CD4-positive, alpha-beta T cell (primary cell): Measurements from ENCODE around the gene KRTAP4-8. TPM values are rescaled to one million over a fixed set of nuclear protein-coding genes. Genes with fewer than 3 reads are reported as not detected.
"Not testable (repeated sequence)": the region's sequence is repeated elsewhere in the genome, so short reads cannot be mapped to it uniquely, and the experiment has no call there.

Experiments used
- ATAC-seq: fragments of 200-7000 bp; cut with Tn5 transposase; one replicate; pipeline ENCODE4 v1.10.0; 2022; ENCODE audit warnings: mild to moderate bottlenecking; ENCODE audit not compliant: poor library complexity
- CTCF ChIA-PET: fragments of 350-600 bp; sonication (Branson Sonifier 250); formaldehyde crosslinking; loops from one replicate; lab custom pipeline; 2021; ENCODE audit warnings: antibody characterized with exemption, inconsistent platforms; lab: Charles Lee
- POLR2A ChIA-PET: fragments of 350-600 bp; sonication (Branson Sonifier 250); formaldehyde crosslinking; loops from one replicate; lab custom pipeline; 2021; ENCODE audit warnings: antibody characterized with exemption, inconsistent platforms; lab: Charles Lee
- DNase-seq, 14 experiments: peaks; one replicate each; pipeline ENCODE4 v3.0.0-alpha.2; 2013 to 2020; ENCODE audit warnings: mixed read lengths in 2 of 14
- H3K27ac ChIP-seq, 2 donors: one replicate each; pipeline versions ENCODE4 v1.5.1 to v1.7.0; 2013; ENCODE audit warnings: low read length in 2 of 2, low read depth in 1 of 2, mild to moderate bottlenecking in 1 of 2
- H3K27me3 ChIP-seq, 2 experiments: 1 replicate in 1 of 2; 2 replicates in 1 of 2; pipeline versions ENCODE4 v1.6.1 to v1.7.0; 2013; ENCODE audit warnings: low read length in 2 of 2, control low read depth in 1 of 2, mild to moderate bottlenecking in 1 of 2, moderate library complexity in 1 of 2; ENCODE audit not compliant: insufficient read depth in 2 of 2, control insufficient read depth in 1 of 2
- H3K36me3 ChIP-seq: one replicate; pipeline ENCODE4 v1.6.1; 2013; ENCODE audit warnings: low read length, control low read depth; ENCODE audit not compliant: insufficient read depth
- H3K4me1 ChIP-seq: one replicate; pipeline ENCODE4 v1.6.1; 2013; ENCODE audit warnings: low read length, control low read depth; ENCODE audit not compliant: insufficient read depth
- H3K4me3 ChIP-seq: one replicate; pipeline ENCODE4 v1.5.1; 2013; ENCODE audit warnings: mild to moderate bottlenecking, low read length, moderate library complexity
- H3K9me3 ChIP-seq, 2 experiments: 1 replicate in 1 of 2; 2 replicates in 1 of 2; pipeline versions ENCODE4 v1.6.1 to v1.7.0; 2013; ENCODE audit warnings: low read length in 2 of 2, mild to moderate bottlenecking in 2 of 2, control low read depth in 1 of 2, moderate library complexity in 1 of 2; ENCODE audit not compliant: control insufficient read depth in 1 of 2, insufficient read depth in 1 of 2
- H3K27ac Mint-ChIP-seq: one replicate; pipeline ENCODE4 v1.8.0; 2020; ENCODE audit warnings: mixed read lengths
- H3K27me3 Mint-ChIP-seq: one replicate; pipeline ENCODE4 v1.8.0; 2021; ENCODE audit warnings: mixed read lengths
- H3K36me3 Mint-ChIP-seq: one replicate; pipeline ENCODE4 v1.8.0; 2021; ENCODE audit warnings: low read depth, mixed read lengths
- H3K4me1 Mint-ChIP-seq: one replicate; pipeline ENCODE4 v1.8.0; 2021; ENCODE audit warnings: low read depth, mixed read lengths
- H3K4me3 Mint-ChIP-seq: one replicate; pipeline ENCODE4 v1.8.0; 2020; ENCODE audit warnings: mild to moderate bottlenecking, mixed read lengths
- H3K9me3 Mint-ChIP-seq: one replicate; pipeline ENCODE4 v1.8.0; 2020; ENCODE audit warnings: mixed read lengths
- CTCF ChIP-seq: fragments of 200-600 bp; IDR thresholded peaks from one replicate; pipeline ENCODE4 v1.8.0; 2022; ENCODE audit warnings: antibody characterized with exemption, mild to moderate bottlenecking
- intact Hi-C, 2 experiments: fragments of 100-400 bp; cut with DNase I in 1 of 2; cut with micrococcal nuclease in 1 of 2; formaldehyde crosslinking; loops; one replicate each; pipeline versions ENCODE4 v1.15.1 to v1.9.0; 2023 to 2025; cut with DNase I, micrococcal nuclease
- total RNA-seq, 174 experiments: library from RNA in 2 of 174; stranded (reverse) in 2 of 174; gene quantifications; one replicate each; pipeline ENCODE4 v1.2.3 and lab custom pipeline; 2021 to 2026

The KRTAP4-8 gene
- total RNA-seq, 2 experiments from 2014 or later: not detected

- Histone ChIP-seq H3K4me1 (peaks cover 21% of the 10 kb centered on the region), H3K27ac (no peak overlapping the region), H3K36me3 (no peaks in the 10 kb centered on the region), H3K9me3 (no peaks in the 10 kb centered on the region), H3K27me3 (no peaks in the 10 kb centered on the region), H3K4me3 (no peak overlapping the region)
- no peak for TF ChIP-seq CTCF
- no peaks in the 10 kb centered on the region for H3K27me3 Mint-ChIP-seq
- no peaks in the 10 kb centered on the region for H3K9me3 Mint-ChIP-seq
- ATAC-seq (no peak), DNase-seq (no peak)
- POLR2A ChIA-PET: interaction anchor here (0.6 to 1.0 kb wide), 4 partner anchors 15 to 476 kb away, joined by 3 to 9 read pairs (median 3); no protein-coding TSS in a partner anchor
- intact Hi-C loops: no loop called here
- peak overlapping the region; percentile 36 for H3K4me3 Mint-ChIP-seq
- peaks cover 75% of the 10 kb centered on the region for H3K4me1 Mint-ChIP-seq
- H3K36me3 Mint-ChIP-seq: no peaks in the 10 kb centered on the region
- CTCF ChIA-PET: no interaction called here
- H3K27ac Mint-ChIP-seq: no peak overlapping the region
These were observed 28.5 kb upstream of the KRTAP4-8 start for GRCh38 chr17:41126412-41126811.

DNA sequence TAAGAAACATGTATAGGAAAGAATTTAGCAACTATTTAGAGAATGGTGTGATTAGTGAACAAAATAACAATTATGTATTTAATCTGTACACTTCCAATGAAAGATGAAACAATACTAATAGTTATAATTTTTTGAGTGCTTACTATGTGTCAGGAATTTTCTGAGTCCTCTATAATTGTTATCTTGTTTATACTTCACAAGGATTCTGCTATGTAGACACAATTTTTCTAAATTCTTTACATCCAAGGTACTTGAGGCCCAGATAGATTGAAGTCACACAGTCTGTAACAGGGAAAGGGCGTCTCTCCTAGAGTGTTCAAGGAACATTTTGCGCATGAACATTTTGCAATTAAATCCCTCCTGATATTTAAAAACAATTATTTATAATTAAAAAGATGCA is 27.1 kb upstream of the KRTAP4-8 start:
- H3K4me3 Mint-ChIP-seq: no peak overlapping the region
- Histone ChIP-seq H3K4me1 (peaks cover 25% of the 10 kb centered on the region), H3K27me3 (no peaks in the 10 kb centered on the region), H3K4me3 (no peak overlapping the region), H3K36me3 (no peaks in the 10 kb centered on the region), H3K27ac (no peak overlapping the region), H3K9me3 (no peaks in the 10 kb centered on the region)
- CTCF ChIA-PET: no interaction called here
- H3K9me3 Mint-ChIP-seq: no peaks in the 10 kb centered on the region
- TF ChIP-seq CTCF: no peak
- H3K4me1 Mint-ChIP-seq: peaks cover 79% of the 10 kb centered on the region
- no peak overlapping the region for H3K27ac Mint-ChIP-seq
- H3K36me3 Mint-ChIP-seq: no peaks in the 10 kb centered on the region
- ATAC-seq (no peak), DNase-seq (no peak)
- POLR2A ChIA-PET: interaction anchor here (1.0 to 1.2 kb wide), 2 partner anchors 26 to 182 kb away, joined by 3 read pairs; no protein-coding TSS in a partner anchor
- intact Hi-C loops: no loop called here
- H3K27me3 Mint-ChIP-seq: no peaks in the 10 kb centered on the region

DNA sequence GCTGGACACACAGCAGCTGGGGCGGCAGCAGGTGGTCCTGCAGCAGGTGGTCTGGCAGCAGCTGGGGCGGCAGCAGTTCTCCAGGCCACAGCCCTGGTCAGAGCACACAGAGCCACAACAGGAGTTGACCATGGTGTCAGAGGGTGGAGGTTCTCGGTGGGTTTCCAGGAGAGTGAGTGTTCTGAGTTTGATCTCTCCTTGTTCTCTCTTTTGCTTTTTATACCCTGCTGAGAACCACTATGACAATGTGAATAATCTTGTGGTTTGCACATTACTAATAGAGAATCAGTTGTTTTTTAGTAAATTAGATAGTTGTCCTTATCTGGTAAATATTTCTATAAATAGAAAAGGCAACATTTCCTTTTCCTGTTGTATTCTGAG is 26.0 kb upstream of the KRTAP4-8 start, which contains the start of gene KRTAP4-12:
KRTAP4-12 (minus strand) TSS at position 192 of the 381 bp plus-strand sequence; CDS start at position 132, 60 bp downstream.
- H3K4me1 ChIP-seq: peaks cover 25% of the 10 kb centered on the region
- H3K36me3 Mint-ChIP-seq, H3K27me3 Mint-ChIP-seq, H3K9me3 Mint-ChIP-seq, ATAC-seq, CTCF ChIA-PET, DNase-seq, H3K36me3 ChIP-seq, H3K4me3 ChIP-seq, H3K9me3 ChIP-seq, H3K27me3 ChIP-seq, H3K27ac ChIP-seq: not testable (repeated sequence)
- Mint-ChIP-seq H3K4me3 (peak within 1 kb of the TSS; percentile 76), H3K4me1 (peaks cover 75% of the 10 kb centered on the region), H3K27ac (peak within 1 kb of the TSS; percentile 57)
- intact Hi-C loops: loop anchor here (5.0 kb wide), 4 partner anchors 183 to 538 kb away; partner anchors contain the start of gene KRTAP16-1 (in 1 of the 2)
- POLR2A ChIA-PET: interaction anchor here (1.0 to 1.2 kb wide), 2 partner anchors 27 to 183 kb away, joined by 3 read pairs; no protein-coding TSS in a partner anchor

DNA sequence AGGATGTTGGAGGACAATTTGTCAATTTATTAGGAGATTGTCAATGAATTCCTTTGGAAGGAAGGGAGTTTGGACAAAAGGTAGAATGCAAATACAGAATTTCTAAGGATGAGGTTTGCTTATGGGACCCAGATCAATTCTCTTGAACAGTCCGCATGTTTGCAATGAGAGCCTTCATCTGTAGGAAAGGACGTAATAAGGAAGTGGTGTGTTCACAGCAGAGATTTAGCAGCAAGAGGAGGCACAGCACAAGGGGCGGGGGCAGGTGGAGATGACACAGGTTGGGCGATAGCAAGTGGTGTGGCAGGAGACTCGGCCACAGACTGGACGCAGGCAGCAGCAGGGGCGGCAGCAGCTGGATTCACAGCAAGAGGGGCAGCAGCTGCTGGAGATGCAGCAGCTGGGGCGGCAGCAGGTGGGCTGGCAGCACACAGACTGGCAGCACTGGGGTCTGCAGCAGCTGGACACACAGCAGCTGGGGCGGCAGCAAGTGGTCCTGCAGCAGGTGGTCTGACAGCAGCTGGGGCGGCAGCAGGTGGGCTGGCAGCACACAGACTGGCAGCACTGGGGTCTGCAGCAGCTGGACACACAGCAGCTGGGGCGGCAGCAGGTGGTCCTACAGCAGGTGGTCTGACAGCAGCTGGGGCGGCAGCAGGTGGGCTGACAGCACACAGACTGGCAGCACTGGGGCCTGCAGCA is 25.5 kb upstream of the KRTAP4-8 start:
- H3K27ac ChIP-seq, H3K36me3 Mint-ChIP-seq, POLR2A ChIA-PET, CTCF ChIA-PET, H3K4me3 ChIP-seq, H3K9me3 Mint-ChIP-seq, H3K27me3 Mint-ChIP-seq, H3K9me3 ChIP-seq, H3K36me3 ChIP-seq, H3K27me3 ChIP-seq: not testable (repeated sequence)
- DNase-seq: peak in 1 of 14 experiments; percentile 16
- Mint-ChIP-seq H3K4me1 (peaks cover 70% of the 10 kb centered on the region), H3K4me3 (peak overlapping the region; percentile 76), H3K27ac (peak overlapping the region; percentile 57)
- peak; percentile 42 for ATAC-seq
- intact Hi-C loops: loop anchor here (5.0 kb wide), 4 partner anchors 184 to 539 kb away; partner anchors contain the start of gene KRTAP16-1 (in 1 of the 2)
- H3K4me1 ChIP-seq: peaks cover 25% of the 10 kb centered on the region
